Mesenchymal stem cell (in vitro differentiated cells and primary cell): ENCODE data around the gene LFNG.

Experiments used
- DNase-seq: peaks from one replicate; pipeline ENCODE4 v3.0.0-alpha.2; 2013
- H2AFZ ChIP-seq: one replicate; pipeline ENCODE4 v1.6.1; 2013; ENCODE audit warnings: low read depth, mild to moderate bottlenecking, control low read depth, inconsistent platforms, low read length, moderate library complexity
- H2AK5ac ChIP-seq: 2 replicates; pipeline ENCODE4 v1.6.1; 2013; ENCODE audit warnings: low read length, moderate library complexity, mild to moderate bottlenecking, inconsistent platforms; ENCODE audit not compliant: severe bottlenecking
- H2BK120ac ChIP-seq: one replicate; pipeline ENCODE4 v1.6.1; 2013; ENCODE audit warnings: low read depth, mild to moderate bottlenecking, inconsistent platforms, low read length, moderate library complexity
- H2BK12ac ChIP-seq, 2 experiments: one replicate each; pipeline ENCODE4 v1.6.1; 2013; ENCODE audit warnings: inconsistent platforms in 2 of 2, low read length in 2 of 2, mild to moderate bottlenecking in 2 of 2, moderate library complexity in 2 of 2, control low read depth in 1 of 2
- H2BK15ac ChIP-seq: one replicate; pipeline ENCODE4 v1.6.1; 2013; ENCODE audit warnings: mild to moderate bottlenecking, low read depth, inconsistent platforms; ENCODE audit not compliant: poor library complexity, severe bottlenecking
- H2BK5ac ChIP-seq: 2 replicates; pipeline ENCODE4 v1.6.1; 2013; ENCODE audit warnings: low read depth, mild to moderate bottlenecking, low read length, control low read depth, inconsistent platforms; ENCODE audit not compliant: poor library complexity, severe bottlenecking
- H3K14ac ChIP-seq, 2 experiments: one replicate each; pipeline ENCODE4 v1.6.1; 2013; ENCODE audit warnings: inconsistent platforms in 2 of 2, low read length in 2 of 2, control low read depth in 1 of 2, mild to moderate bottlenecking in 1 of 2, moderate library complexity in 1 of 2
- H3K18ac ChIP-seq, 2 experiments: one replicate each; pipeline ENCODE4 v1.6.1; 2013; ENCODE audit warnings: inconsistent platforms in 2 of 2, low read length in 2 of 2, control low read depth in 1 of 2, low read depth in 1 of 2, mild to moderate bottlenecking in 1 of 2
- H3K23ac ChIP-seq, 2 experiments: one replicate each; pipeline ENCODE4 v1.6.1; 2013; ENCODE audit warnings: inconsistent platforms in 2 of 2, low read length in 2 of 2, mild to moderate bottlenecking in 2 of 2, moderate library complexity in 2 of 2, control low read depth in 1 of 2
- H3K27ac ChIP-seq: 2 replicates; pipeline ENCODE4 v1.5.1; 2013; ENCODE audit warnings: mild to moderate bottlenecking, moderate library complexity, low read length, control low read depth, inconsistent platforms; ENCODE audit not compliant: poor library complexity, severe bottlenecking
- H3K27me3 ChIP-seq, 2 experiments: 2 replicates each; pipeline versions ENCODE4 v1.6.1 to v1.7.0; 2013; ENCODE audit warnings: low read length in 2 of 2, mild to moderate bottlenecking in 2 of 2, moderate library complexity in 2 of 2, control low read depth in 1 of 2, inconsistent platforms in 1 of 2; ENCODE audit not compliant: control insufficient read depth in 1 of 2, insufficient read depth in 1 of 2
- H3K36me3 ChIP-seq, 2 experiments: 2 replicates each; pipeline versions ENCODE4 v1.6.1 to v1.7.0; 2013; ENCODE audit warnings: low read length in 2 of 2, control low read depth in 1 of 2, inconsistent platforms in 1 of 2, low read depth in 1 of 2, mild to moderate bottlenecking in 1 of 2; ENCODE audit not compliant: insufficient read depth in 2 of 2, control insufficient read depth in 1 of 2
- H3K4ac ChIP-seq, 2 experiments: one replicate each; pipeline ENCODE4 v1.6.1; 2013; ENCODE audit warnings: inconsistent platforms in 2 of 2, low read length in 2 of 2, mild to moderate bottlenecking in 2 of 2, moderate library complexity in 2 of 2, control low read depth in 1 of 2, low read depth in 1 of 2
- H3K4me1 ChIP-seq: 2 replicates; pipeline ENCODE4 v1.6.1; 2013; ENCODE audit warnings: low read depth, low read length, control low read depth; ENCODE audit not compliant: control insufficient read depth, insufficient read depth
- H3K4me2 ChIP-seq: 2 replicates; pipeline ENCODE4 v1.6.1; 2013; ENCODE audit warnings: low read length, mild to moderate bottlenecking, inconsistent platforms; ENCODE audit not compliant: poor library complexity, severe bottlenecking
- H3K4me3 ChIP-seq, 2 experiments: 2 replicates each; pipeline versions ENCODE4 v1.5.1 to v1.7.0; 2013; ENCODE audit warnings: low read length in 2 of 2, mild to moderate bottlenecking in 2 of 2, control low read depth in 1 of 2, low read depth in 1 of 2; ENCODE audit not compliant: insufficient read depth in 1 of 2
- H3K79me1 ChIP-seq: replicated peaks from 2 replicates; pipeline ENCODE4 v1.6.1; 2013; ENCODE audit warnings: mild to moderate bottlenecking, control low read depth, low read length, inconsistent platforms; ENCODE audit not compliant: poor library complexity, severe bottlenecking
- H3K9ac ChIP-seq: 2 replicates; pipeline ENCODE4 v1.7.0; 2013; ENCODE audit warnings: mild to moderate bottlenecking, low read length, moderate library complexity
- H3K9me3 ChIP-seq: 2 replicates; pipeline ENCODE4 v1.7.0; 2013; ENCODE audit warnings: mild to moderate bottlenecking, low read length; ENCODE audit not compliant: control insufficient read depth
- H4K8ac ChIP-seq: one replicate; pipeline ENCODE4 v1.6.1; 2013; ENCODE audit warnings: inconsistent platforms, mild to moderate bottlenecking, low read length, moderate library complexity
- H4K91ac ChIP-seq: one replicate; pipeline ENCODE4 v1.6.1; 2013; ENCODE audit warnings: mild to moderate bottlenecking, low read length, inconsistent platforms
- WGBS: methylation state at CpG from one replicate; pipeline ENCODE4 v1.1.7; 2013; ENCODE audit warnings: mixed read lengths; 5-methylcytosine and 5-hydroxymethylcytosine counted together

LFNG gene

GRCh38 chr7:2525658-2526630, 6.4 kb downstream of the LFNG start:
- peak overlapping the region; percentile 61 for H4K91ac ChIP-seq
- H2BK12ac ChIP-seq, result peak overlapping the region in 1 of 2 experiments; percentile 74
- H2BK15ac ChIP-seq, result no peak overlapping the region
- H3K4me2 ChIP-seq, result no peak overlapping the region
- H3K36me3 ChIP-seq, result peaks cover 0 to 92% of the 10 kb centered on the region in 2 experiments
- no peak overlapping the region for H2BK120ac ChIP-seq
- no peak overlapping the region for H3K18ac ChIP-seq
- no peaks in the 10 kb centered on the region for H3K27me3 ChIP-seq
- no peak overlapping the region for H3K23ac ChIP-seq
- H2AFZ ChIP-seq, result no peak overlapping the region
- no peak overlapping the region for H4K8ac ChIP-seq
- H3K9ac ChIP-seq, result no peak overlapping the region
- H3K27ac ChIP-seq, result peak overlapping the region; percentile 29
- no peak for DNase-seq
- WGBS, result 90% methylated on average over 36 of the region's 36 CpGs
- peaks cover 89% of the 10 kb centered on the region for H3K4me1 ChIP-seq
- no peak overlapping the region for H3K14ac ChIP-seq
- H2AK5ac ChIP-seq, result peak overlapping the region; percentile 50
- H3K4me3 ChIP-seq, result no peak overlapping the region
- no peak overlapping the region for H2BK5ac ChIP-seq
- H3K4ac ChIP-seq, result no peak overlapping the region
- no peaks in the 10 kb centered on the region for H3K9me3 ChIP-seq
- H3K79me1 ChIP-seq, result no peaks in the 10 kb centered on the region

GRCh38 chr7:2526659-2527504, 7.3 kb downstream of the LFNG start:
- H2BK15ac ChIP-seq, result no peak overlapping the region
- no peak overlapping the region for H3K4ac ChIP-seq
- no peak overlapping the region for H3K4me2 ChIP-seq
- H3K27me3 ChIP-seq, result no peaks in the 10 kb centered on the region
- peak overlapping the region; percentile 50 for H2AK5ac ChIP-seq
- H2BK12ac ChIP-seq, result peak overlapping the region; percentile 1 to 18
- peak overlapping the region; percentile 16 for H4K91ac ChIP-seq
- H3K9me3 ChIP-seq, result no peaks in the 10 kb centered on the region
- H3K14ac ChIP-seq, result no peak overlapping the region
- H3K9ac ChIP-seq, result no peak overlapping the region
- no peak overlapping the region for H3K4me3 ChIP-seq
- H3K23ac ChIP-seq, result no peak overlapping the region
- H3K27ac ChIP-seq, result peak overlapping the region; percentile 29
- H4K8ac ChIP-seq, result no peak overlapping the region
- no peak for DNase-seq
- H2AFZ ChIP-seq, result no peak overlapping the region
- WGBS, result 95% methylated on average over 40 of the region's 40 CpGs
- H2BK5ac ChIP-seq, result no peak overlapping the region
- peaks cover 0 to 90% of the 10 kb centered on the region in 2 experiments for H3K36me3 ChIP-seq
- H3K4me1 ChIP-seq, result peaks cover 85% of the 10 kb centered on the region
- no peaks in the 10 kb centered on the region for H3K79me1 ChIP-seq
- peak overlapping the region in 1 of 2 experiments; percentile 7 for H3K18ac ChIP-seq
- H2BK120ac ChIP-seq, result no peak overlapping the region

GRCh38 chr7:2527505-2528467, 8.2 kb downstream of the LFNG start:
- no peak overlapping the region for H2BK120ac ChIP-seq
- no peak overlapping the region for H3K23ac ChIP-seq
- peak overlapping the region; percentile 27 for H2AK5ac ChIP-seq
- peak overlapping the region in 1 of 2 experiments; percentile 94 for H3K18ac ChIP-seq
- H3K4me1 ChIP-seq, result peaks cover 78% of the 10 kb centered on the region
- H3K9me3 ChIP-seq, result no peaks in the 10 kb centered on the region
- H3K9ac ChIP-seq, result peak overlapping the region; percentile 53
- no peak overlapping the region for H3K14ac ChIP-seq
- no peak overlapping the region for H3K4me3 ChIP-seq
- no peak overlapping the region for H3K4me2 ChIP-seq
- peak overlapping the region in 1 of 2 experiments; percentile 25 for H3K4ac ChIP-seq
- DNase-seq, result peak; percentile 75
- no peaks in the 10 kb centered on the region for H3K79me1 ChIP-seq
- WGBS, result 56% methylated on average over 17 of the region's 17 CpGs
- peak overlapping the region in 1 of 2 experiments; percentile 100 for H2BK12ac ChIP-seq
- no peak overlapping the region for H2BK15ac ChIP-seq
- peaks cover 0 to 81% of the 10 kb centered on the region in 2 experiments for H3K36me3 ChIP-seq
- H4K8ac ChIP-seq, result no peak overlapping the region
- no peaks in the 10 kb centered on the region for H3K27me3 ChIP-seq
- H2BK5ac ChIP-seq, result no peak overlapping the region
- peak overlapping the region; percentile 48 for H3K27ac ChIP-seq
- no peak overlapping the region for H2AFZ ChIP-seq
- peak overlapping the region; percentile 34 for H4K91ac ChIP-seq
